ENCODE results near the gene CREB3.

Gene CREB3

GRCh38 chr9:35774907-35775635 lies 42.6 kb downstream of the CREB3 start:
- H3K36me3 ChIP-seq (ENCODE audit: control insufficient read depth, low read length) = no peaks in the 10 kb centered on the region; the same call in 1 of the 2 replicates
- H4K20me1 ChIP-seq (ENCODE audit: control insufficient read depth, insufficient read depth, low read depth, low read length) = no peaks in the 10 kb centered on the region
- TF ChIP-seq EZH2phosphoT487 (IDR thresholded peaks at IDR 0.05; ENCODE audit: borderline replicate concordance, low read length) = no peak
- TF ChIP-seq CTCF (IDR thresholded peaks at IDR 0.05; ENCODE audit: low read depth, low read length, poor library complexity, severe bottlenecking) = no peak
- no peaks in the 10 kb centered on the region for H3K79me2 ChIP-seq (ENCODE audit: control insufficient read depth, low read length)
- no peaks in the 10 kb centered on the region for H3K9me2 ChIP-seq (replicated peaks; ENCODE audit: control insufficient read depth, low read length)
- no peak overlapping the region for H3K4me3 ChIP-seq (ENCODE audit: low read length)
- no peak overlapping the region for H3K4me2 ChIP-seq (ENCODE audit: low read length)
- H3K27ac ChIP-seq (ENCODE audit: low read depth, low read length) = no peak overlapping the region
- no peaks in the 10 kb centered on the region for H3K9me3 ChIP-seq (ENCODE audit: control insufficient read depth, insufficient read depth, low read length)
- no peaks in the 10 kb centered on the region for H3K27me3 ChIP-seq (ENCODE audit: control insufficient read depth, low read length)
- peaks cover 16% of the 10 kb centered on the region for H3K4me1 ChIP-seq (ENCODE audit: control insufficient read depth, low read length)
- no peaks in the 10 kb centered on the region for H3F3A ChIP-seq (ENCODE audit: control insufficient read depth, insufficient read depth)

GRCh38 chr9:35776018-35776417 lies 43.6 kb downstream of the CREB3 start:
- Histone ChIP-seq H3K9me3 (ENCODE audit: control insufficient read depth, insufficient read depth, low read length) (no peaks in the 10 kb centered on the region), H3K27ac (ENCODE audit: low read depth, low read length) (no peak overlapping the region), H3K4me2 (ENCODE audit: low read length) (peak overlapping the region; percentile 10; the same call in 1 of the 2 replicates), H3K4me3 (ENCODE audit: low read length) (no peak overlapping the region), H4K20me1 (ENCODE audit: control insufficient read depth, insufficient read depth, low read depth, low read length) (no peaks in the 10 kb centered on the region), H3K79me2 (ENCODE audit: control insufficient read depth, low read length) (no peaks in the 10 kb centered on the region), H3K36me3 (ENCODE audit: control insufficient read depth, low read length) (no peaks in the 10 kb centered on the region; the same call in 1 of the 2 replicates), H3K9me2 (replicated peaks; ENCODE audit: control insufficient read depth, low read length) (no peaks in the 10 kb centered on the region), H3K4me1 (ENCODE audit: control insufficient read depth, low read length) (peaks cover 16% of the 10 kb centered on the region), H3F3A (ENCODE audit: control insufficient read depth, insufficient read depth) (no peaks in the 10 kb centered on the region), H3K27me3 (ENCODE audit: control insufficient read depth, low read length) (no peaks in the 10 kb centered on the region)
- TF ChIP-seq EZH2phosphoT487 (IDR thresholded peaks at IDR 0.05; ENCODE audit: borderline replicate concordance, low read length) (no peak), CTCF (IDR thresholded peaks at IDR 0.05; ENCODE audit: low read depth, low read length, poor library complexity, severe bottlenecking) (no peak)

GRCh38 chr9:35778496-35778895 lies 46.0 kb downstream of the CREB3 start:
- H3K79me2 ChIP-seq (ENCODE audit: control insufficient read depth, low read length) = no peaks in the 10 kb centered on the region
- no peaks in the 10 kb centered on the region for H3K27me3 ChIP-seq (ENCODE audit: control insufficient read depth, low read length)
- no peak overlapping the region for H3K27ac ChIP-seq (ENCODE audit: low read depth, low read length)
- H3K9me3 ChIP-seq (ENCODE audit: control insufficient read depth, insufficient read depth, low read length) = no peaks in the 10 kb centered on the region
- H3K36me3 ChIP-seq (ENCODE audit: control insufficient read depth, low read length) = no peaks in the 10 kb centered on the region; the same call in 1 of the 2 replicates
- TF ChIP-seq CTCF (IDR thresholded peaks at IDR 0.05; ENCODE audit: low read depth, low read length, poor library complexity, severe bottlenecking) = no peak
- TF ChIP-seq EZH2phosphoT487 (IDR thresholded peaks at IDR 0.05; ENCODE audit: borderline replicate concordance, low read length) = no peak
- no peak overlapping the region for H3K4me3 ChIP-seq (ENCODE audit: low read length)
- no peak overlapping the region for H3K4me2 ChIP-seq (ENCODE audit: low read length)
- no peaks in the 10 kb centered on the region for H3K9me2 ChIP-seq (replicated peaks; ENCODE audit: control insufficient read depth, low read length)
- peaks cover 16% of the 10 kb centered on the region for H3K4me1 ChIP-seq (ENCODE audit: control insufficient read depth, low read length)
- no peaks in the 10 kb centered on the region for H4K20me1 ChIP-seq (ENCODE audit: control insufficient read depth, insufficient read depth, low read depth, low read length)
- no peaks in the 10 kb centered on the region for H3F3A ChIP-seq (ENCODE audit: control insufficient read depth, insufficient read depth)
